Aorta (tissue), 5 donors: ENCODE results near the gene POU2AF1. TPM values are rescaled to one million over a fixed set of nuclear protein-coding genes. Genes with fewer than 3 reads are reported as not detected.

Experiments
- ATAC-seq: fragments of 200-7000 bp; cut with Tn5 transposase; one replicate; pipeline ENCODE4 v1.9.1; 2022; ENCODE audit warnings: moderate library complexity; ENCODE audit not compliant: low FRiP score
- DNase-seq, 2 donors: peaks; one replicate each; pipeline ENCODE4 v3.0.0-alpha.2; 2020
- H3K27ac ChIP-seq, 2 donors: one replicate each; pipeline ENCODE4 v1.5.1; 2013; ENCODE audit warnings: low read length in 2 of 2, mild to moderate bottlenecking in 2 of 2, moderate library complexity in 2 of 2, control low read depth in 1 of 2, inconsistent platforms in 1 of 2, low read depth in 1 of 2
- H3K27me3 ChIP-seq, 2 donors: one replicate each; pipeline ENCODE4 v1.6.1; 2013; ENCODE audit warnings: control low read depth in 1 of 2, low read length in 1 of 2, mild to moderate bottlenecking in 1 of 2, moderate library complexity in 1 of 2; ENCODE audit not compliant: insufficient read depth in 2 of 2, control insufficient read depth in 1 of 2
- H3K36me3 ChIP-seq, 2 donors: one replicate each; pipeline ENCODE4 v1.6.1; 2013; ENCODE audit warnings: control low read depth in 1 of 2, low read length in 1 of 2, mild to moderate bottlenecking in 1 of 2; ENCODE audit not compliant: insufficient read depth in 2 of 2, control insufficient read depth in 1 of 2
- H3K4me1 ChIP-seq, 2 donors: one replicate each; pipeline ENCODE4 v1.6.1; 2013; ENCODE audit warnings: low read length in 2 of 2, control low read depth in 1 of 2, mild to moderate bottlenecking in 1 of 2, moderate library complexity in 1 of 2; ENCODE audit not compliant: insufficient read depth in 2 of 2, control insufficient read depth in 1 of 2
- H3K4me3 ChIP-seq, 2 donors: one replicate each; pipeline ENCODE4 v1.5.1; 2013; ENCODE audit warnings: low read length in 2 of 2, control low read depth in 1 of 2, mild to moderate bottlenecking in 1 of 2
- H3K9me3 ChIP-seq: one replicate; pipeline ENCODE4 v1.6.1; 2013; ENCODE audit warnings: mild to moderate bottlenecking, low read length; ENCODE audit not compliant: control insufficient read depth
- WGBS, 2 donors: extraction: QIAGEN DNeasy Blood & Tissue Kit; methylation state at CpG; one replicate each; pipeline ENCODE4 v1.1.7; 2013; 5-methylcytosine and 5-hydroxymethylcytosine counted together
- intact Hi-C, 2 donors: fragments of 100-400 bp; cut with DNase I; formaldehyde crosslinking; loops; one replicate each; pipeline versions ENCODE4 v1.14.2 to v1.15.0; 2022
- polyA plus RNA-seq, 2 donors: library from polyadenylated mRNA; stranded (reverse); fragments of 200-250 nt; gene quantifications; one replicate each; pipeline ENCODE4 v1.2.3, GENCODE V29; 2013
- total RNA-seq, 2 donors: library from RNA; stranded (reverse); fragmentation: NEBNext Ultra II Directional; extraction: Animal tissue kit (Norgen Biotek cat#: 25700); gene quantifications; one replicate each; pipeline ENCODE4 v1.2.1, GENCODE V29; 2021
- donor health status: healthy with polysubstance abuse.
- donor health status: Bipolar disorder and iron deficiency.
- donor health status: DM: no; HTN: no; CAD: no.
- donor health status: DM: no; HTN: no; CAD: no.
- donor health status: DM: yes; HTN: yes; CAD: no.

Gene POU2AF1
- total and polyA plus RNA-seq, 4 donors = 0.05 to 1.2 (median 0.54) TPM

- intact Hi-C loops = no loop called here
Observed at GRCh38 chr11:111310088-111310487, 69.0 kb downstream of the POU2AF1 start.

GRCh38 chr11:111309215-111309915 lies 69.7 kb downstream of the POU2AF1 start:
- DNase-seq = no peak

More at GRCh38 chr11:111310088-111310487, 69.0 kb downstream of the POU2AF1 start:
- no peak overlapping the region for H3K27ac ChIP-seq
- DNase-seq = no peak
- H3K4me1 ChIP-seq = no peaks in the 10 kb centered on the region
- H3K4me3 ChIP-seq = no peak overlapping the region
- WGBS, 2 donors = 66% methylated on average over 3 of the region's 3 CpGs
- no peaks in the 10 kb centered on the region for H3K27me3 ChIP-seq
- no peaks in the 10 kb centered on the region for H3K9me3 ChIP-seq
- H3K36me3 ChIP-seq = no peaks in the 10 kb centered on the region
- no peak for ATAC-seq

GRCh38 chr11:111308140-111308539 lies 70.9 kb downstream of the POU2AF1 start:
- Histone ChIP-seq H3K27ac (no peak overlapping the region), H3K9me3 (no peaks in the 10 kb centered on the region), H3K27me3 (no peaks in the 10 kb centered on the region), H3K36me3 (no peaks in the 10 kb centered on the region), H3K4me3 (no peak overlapping the region), H3K4me1 (peaks cover 0 to 3% of the 10 kb centered on the region in 2 donors)
- intact Hi-C loops = loop anchor here in 1 of 2 donors (10.0 kb wide), 1 partner anchor 47 kb away; no protein-coding TSS in a partner anchor
- DNase-seq = no peak
- no peak for ATAC-seq
- 87 to 95% methylated on average over 7 of the region's 7 CpGs for WGBS, 2 donors

More at GRCh38 chr11:111309215-111309915, 69.7 kb downstream of the POU2AF1 start:
- H3K4me3 ChIP-seq = no peak overlapping the region
- intact Hi-C loops = loop anchor here in 1 of 2 donors (10.0 kb wide), 1 partner anchor 45 kb away; no protein-coding TSS in a partner anchor
- H3K36me3 ChIP-seq = no peaks in the 10 kb centered on the region
- no peaks in the 10 kb centered on the region for H3K4me1 ChIP-seq
- H3K27me3 ChIP-seq = no peaks in the 10 kb centered on the region
- 88% methylated on average over 5 of the region's 5 CpGs for WGBS, 2 donors
- no peaks in the 10 kb centered on the region for H3K9me3 ChIP-seq
- H3K27ac ChIP-seq = no peak overlapping the region
- no peak for ATAC-seq

GRCh38 chr11:111307472-111308108 lies 71.5 kb downstream of the POU2AF1 start:
- Histone ChIP-seq H3K4me1 (peaks cover 0 to 3% of the 10 kb centered on the region in 2 donors), H3K36me3 (no peaks in the 10 kb centered on the region), H3K27me3 (no peaks in the 10 kb centered on the region), H3K9me3 (no peaks in the 10 kb centered on the region), H3K27ac (no peak overlapping the region), H3K4me3 (no peak overlapping the region)
- intact Hi-C loops = loop anchor here in 1 of 2 donors (10.0 kb wide), 1 partner anchor 47 kb away; no protein-coding TSS in a partner anchor
- 94 to 97% methylated on average over 3 of the region's 3 CpGs for WGBS, 2 donors
- DNase-seq (no peak), ATAC-seq (no peak)

DNA sequence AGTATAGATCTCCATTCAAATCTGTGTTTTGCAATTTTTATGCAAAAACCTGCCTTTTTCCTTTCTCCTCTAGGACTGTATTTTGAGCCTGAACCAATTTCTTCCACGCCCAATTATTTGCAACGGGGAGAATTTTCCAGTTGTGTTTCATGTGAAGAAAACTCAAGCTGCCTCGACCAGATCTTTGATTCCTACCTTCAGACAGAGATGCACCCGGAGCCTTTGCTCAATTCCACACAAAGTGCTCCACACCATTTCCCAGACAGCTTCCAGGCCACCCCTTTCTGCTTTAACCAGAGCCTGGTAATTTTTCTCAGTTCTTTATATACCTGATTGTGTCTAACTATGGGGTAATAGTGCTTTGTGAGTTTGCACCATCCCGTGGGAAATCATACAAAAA lies 72.8 kb downstream of the POU2AF1 start:
- intact Hi-C loops = loop anchor here in 1 of 2 donors (10.0 kb wide), 1 partner anchor 48 kb away; no protein-coding TSS in a partner anchor
- Histone ChIP-seq H3K9me3 (no peaks in the 10 kb centered on the region), H3K36me3 (no peaks in the 10 kb centered on the region), H3K4me1 (peaks cover 0 to 3% of the 10 kb centered on the region in 2 donors), H3K27me3 (no peaks in the 10 kb centered on the region), H3K27ac (no peak overlapping the region), H3K4me3 (no peak overlapping the region)
- 89 to 90% methylated on average over 5 of the region's 5 CpGs for WGBS, 2 donors
- no peak for ATAC-seq
- DNase-seq = no peak

- intact Hi-C loops = loop anchor here in 1 of 2 donors (10.0 kb wide), 1 partner anchor 49 kb away; no protein-coding TSS in a partner anchor
- no peak for ATAC-seq
- H3K4me3 ChIP-seq = no peak overlapping the region
- H3K36me3 ChIP-seq = no peaks in the 10 kb centered on the region
- H3K9me3 ChIP-seq = no peaks in the 10 kb centered on the region
- no peak overlapping the region for H3K27ac ChIP-seq
- 93 to 94% methylated on average over 4 of the region's 4 CpGs for WGBS, 2 donors
- peaks cover 0 to 3% of the 10 kb centered on the region in 2 donors for H3K4me1 ChIP-seq
- H3K27me3 ChIP-seq = no peaks in the 10 kb centered on the region
- DNase-seq = no peak
Observed at GRCh38 chr11:111305876-111306275, 73.2 kb downstream of the POU2AF1 start.

DNA sequence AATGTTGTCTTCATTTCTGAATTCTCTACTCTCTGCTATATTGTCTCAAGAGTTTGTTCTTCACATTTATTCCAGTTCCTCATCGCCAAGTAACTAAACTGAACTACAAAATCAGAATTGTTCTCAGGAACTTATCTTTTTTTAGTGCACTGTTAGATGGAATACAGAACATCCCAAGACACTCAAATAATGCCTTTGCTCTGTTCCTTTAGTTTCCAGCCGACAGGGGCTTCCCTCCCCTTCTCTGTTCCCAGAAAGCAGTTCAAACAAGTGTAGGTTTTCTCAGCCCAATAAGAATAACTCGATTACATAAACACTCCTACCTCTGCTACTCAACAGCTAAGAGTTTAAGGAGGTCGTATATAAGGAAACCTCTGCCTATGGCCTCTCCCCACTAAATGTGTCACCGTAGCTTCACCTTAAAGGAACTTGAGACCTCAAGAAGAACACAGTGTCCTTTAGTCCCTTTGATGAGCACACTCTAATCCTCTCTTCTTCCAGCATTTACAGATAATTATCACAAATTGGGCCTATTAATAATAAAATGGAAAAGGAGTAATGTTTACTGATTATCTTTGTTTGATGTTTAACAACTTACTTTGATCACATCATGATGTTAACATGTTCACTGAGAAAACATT lies 73.8 kb downstream of the POU2AF1 start:
- 91 to 92% methylated on average over 5 of the region's 5 CpGs for WGBS, 2 donors

GRCh38 chr11:111303461-111303860 lies 75.6 kb downstream of the POU2AF1 start:
- no peak for ATAC-seq
- no peak for DNase-seq
- H3K4me1 ChIP-seq = peaks cover 0 to 3% of the 10 kb centered on the region in 2 donors

More for the DNA sequence above, 73.8 kb downstream of the POU2AF1 start:
- Histone ChIP-seq H3K4me3 (no peak overlapping the region), H3K9me3 (no peaks in the 10 kb centered on the region), H3K27ac (no peak overlapping the region), H3K36me3 (no peaks in the 10 kb centered on the region), H3K4me1 (peaks cover 0 to 3% of the 10 kb centered on the region in 2 donors), H3K27me3 (no peaks in the 10 kb centered on the region)
- intact Hi-C loops = loop anchor here in 1 of 2 donors (10.0 kb wide), 1 partner anchor 50 kb away; no protein-coding TSS in a partner anchor
- DNase-seq = no peak
- ATAC-seq = no peak

More at GRCh38 chr11:111303461-111303860, 75.6 kb downstream of the POU2AF1 start:
- Histone ChIP-seq H3K9me3 (no peaks in the 10 kb centered on the region), H3K27me3 (no peaks in the 10 kb centered on the region), H3K4me3 (no peak overlapping the region), H3K27ac (no peak overlapping the region), H3K36me3 (no peaks in the 10 kb centered on the region)
- intact Hi-C loops = loop anchor here in 1 of 2 donors (10.0 kb wide), 1 partner anchor 51 kb away; no protein-coding TSS in a partner anchor
- 28 to 32% methylated on average over 4 of the region's 4 CpGs for WGBS, 2 donors
